Thyroid gland (tissue), 4 donors: ENCODE results near the gene PARVB.

Experiments
- CTCF ChIP-seq, 6 experiments: fragments of 200-600 bp in 3 of 6; fragments of 450-650 bp in 3 of 6; sonication (generic) in 3 of 6; IDR thresholded peaks; one replicate each; pipeline ENCODE4 v1.5.1; 2016 to 2019; ENCODE audit warnings: antibody characterized with exemption in 6 of 6, mild to moderate bottlenecking in 2 of 6, inconsistent platforms in 1 of 6, moderate library complexity in 1 of 6
- POLR2A ChIP-seq, 2 donors: fragments of 450-650 bp; IDR thresholded peaks; one replicate each; pipeline ENCODE4 v1.6.1; 2017; ENCODE audit warnings: antibody characterized with exemption in 2 of 2, mild to moderate bottlenecking in 2 of 2, moderate library complexity in 1 of 2

- TF ChIP-seq CTCF (IDR thresholded peaks at IDR 0.05), result no peak
- no peak for TF ChIP-seq POLR2A (IDR thresholded peaks at IDR 0.05)
Observed at GRCh38 chr22:44206696-44207095, 182.6 kb downstream of the PARVB start.
